ENCODE results near the gene PGA4. TPM values are rescaled to one million over a fixed set of nuclear protein-coding genes. Genes with fewer than 3 reads are reported as not detected.
A peak's percentile ranks its signal among the peaks of the same experiment; 100 is the strongest.
"Not testable (repeated sequence)": the region's sequence is repeated elsewhere in the genome, so short reads cannot be mapped to it uniquely, and the experiment has no call there.

The PGA4 gene
- total RNA-seq (2011; cell fraction: chromatin; rRNA removed; ENCODE audit: low replicate concordance): not detected in 2 replicates
- total RNA-seq (2011; cell fraction: nucleolus; rRNA removed): not detected in 2 replicates
- not detected in 2 replicates for total RNA-seq (2011; cell fraction: nucleoplasm; rRNA removed)
- total RNA-seq (2014; rRNA removed): not detected in 2 replicates
- total RNA-seq (2014; rRNA removed; fragmentation: Illumina TruSeq; extraction: Trizol): not detected in 2 replicates
- not detected in 2 replicates for total RNA-seq (2015; rRNA removed; fragmentation: Illumina TruSeq; extraction: Trizol)
- total RNA-seq (2021): not detected in 2 replicates
- not detected in 2 replicates for polyA plus RNA-seq (2011; rRNA removed)
- not detected in 2 replicates for polyA plus RNA-seq (2011; cell fraction: cytosol; rRNA removed)
- not detected in 2 replicates for polyA plus RNA-seq (2011; cell fraction: nucleus; rRNA removed)
- polyA plus RNA-seq (2012): not detected in 2 replicates
- polyA plus RNA-seq (2014; fragmentation: Illumina TruSeq; extraction: Trizol): not detected in 2 replicates
- polyA plus RNA-seq (2014; fragmentation: Nextera tagmentation; extraction: Ambion mirVana): not detected
- not detected in 2 replicates for polyA plus RNA-seq (2014; rRNA removed)
- not detected in 2 replicates for polyA minus RNA-seq (2011; rRNA and poly(A)+ RNA removed)
- polyA minus RNA-seq (2011; cell fraction: cytosol; rRNA and poly(A)+ RNA removed): not detected in 2 replicates
- not detected in 2 replicates for polyA minus RNA-seq (2011; cell fraction: nucleus; rRNA and poly(A)+ RNA removed)
- not detected for Bru-seq, nascent RNA
- not detected for BruChase-seq, experiment 1, labeled RNA remaining after a 2-hour chase
- not detected for BruChase-seq, experiment 2, labeled RNA remaining after a 6-hour chase
- long read RNA-seq, experiment 1: 0 reads
- long read RNA-seq, experiment 2: 0 reads
- long read RNA-seq, experiment 3: 0 reads

- BruUV-seq (replicated peaks); in situ Hi-C loops (cut with MboI); FAIRE-seq; CTCF ChIA-PET (ENCODE audit: low intra/inter-chr PET ratio); H3K9me3 ChIP-seq (replicated peaks; ENCODE audit: control insufficient read depth, insufficient read depth, low read depth, low read length); H3K9ac ChIP-seq (ENCODE audit: insufficient read depth in 1 of 2, low read depth in 2 of 2, low read length in 2 of 2); H3K4me1 ChIP-seq (replicated peaks in 1 of 2; ENCODE audit: control insufficient read depth in 2 of 2, insufficient read depth in 2 of 2, low read length in 2 of 2); H3K36me3 ChIP-seq (ENCODE audit: control insufficient read depth, insufficient read depth, low read length); ATAC-seq; DNase-seq (ENCODE audit: extremely low read depth in 1 of 4, low spot score in 3 of 4); H3K27me3 ChIP-seq (ENCODE audit: control insufficient read depth in 2 of 2, insufficient read depth in 2 of 2, low read length in 2 of 2); H3K4me3 ChIP-seq; H3K27ac ChIP-seq (ENCODE audit: extremely low read depth, low read depth, low read length); H3K79me2 ChIP-seq (ENCODE audit: control insufficient read depth, insufficient read depth, low read length); H3K9me1 ChIP-seq (ENCODE audit: control insufficient read depth, insufficient read depth, low read length); POLR2A ChIA-PET; H4K20me1 ChIP-seq (replicated peaks; ENCODE audit: control insufficient read depth, insufficient read depth, low read length); H2AFZ ChIP-seq (ENCODE audit: low read depth, low read length); intact Hi-C loops (cut with micrococcal nuclease); H3K4me2 ChIP-seq (ENCODE audit: insufficient read depth, low read length): not testable (repeated sequence)
- no CpG with 5 or more reads among the region's 8 CpGs for WGBS (ENCODE audit: insufficient coverage, low coverage, missing lambda C conversion rate)
Observed at GRCh38 chr11:61222047-61222446, at the start of gene PGA4. PGA4 (plus strand) TSS chr11:61222347; CDS start chr11:61222401, 54 bp downstream.

- FAIRE-seq: no peak
- intact Hi-C loops (cut with micrococcal nuclease): no loop called here
- no peak overlapping the region for H3K9ac ChIP-seq (ENCODE audit: insufficient read depth in 1 of 2, low read depth in 2 of 2, low read length in 2 of 2)
- no peaks in the 10 kb centered on the region for H3K36me3 ChIP-seq (ENCODE audit: control insufficient read depth, insufficient read depth, low read length)
- H3K4me1 ChIP-seq (replicated peaks in 1 of 2; ENCODE audit: control insufficient read depth in 2 of 2, insufficient read depth in 2 of 2, low read length in 2 of 2): peaks cover 0 to 2% of the 10 kb centered on the region in 2 experiments; a peak in 2 of 5 replicates
- POLR2A ChIA-PET: no interaction called here
- H2AFZ ChIP-seq (ENCODE audit: low read depth, low read length): peak overlapping the region; percentile 44
- no peaks in the 10 kb centered on the region for H3K9me1 ChIP-seq (ENCODE audit: control insufficient read depth, insufficient read depth, low read length)
- CTCF ChIA-PET (ENCODE audit: low intra/inter-chr PET ratio): interaction anchor here (0.5 to 1.9 kb wide), 2 partner anchors 43 to 258 kb away, joined by 3 to 17 read pairs; no protein-coding TSS in a partner anchor
- no peaks in the 10 kb centered on the region for H4K20me1 ChIP-seq (replicated peaks; ENCODE audit: control insufficient read depth, insufficient read depth, low read length)
- WGBS (ENCODE audit: insufficient coverage, low coverage, missing lambda C conversion rate): 16% methylated on average over 5 of the region's 5 CpGs
- DNase-seq (ENCODE audit: extremely low read depth in 1 of 4, low spot score in 3 of 4): no peak
- in situ Hi-C loops (cut with MboI): no loop called here
- no peak overlapping the region for H3K27ac ChIP-seq (ENCODE audit: extremely low read depth, low read depth, low read length)
- peaks cover 5% of the 10 kb centered on the region; the same call in 1 of the 2 replicates for H3K9me3 ChIP-seq (replicated peaks; ENCODE audit: control insufficient read depth, insufficient read depth, low read depth, low read length)
- no peak for ATAC-seq
- no peak overlapping the region for H3K4me2 ChIP-seq (ENCODE audit: insufficient read depth, low read length)
- no TSS peak for BruUV-seq (replicated peaks)
- H3K27me3 ChIP-seq (ENCODE audit: control insufficient read depth in 2 of 2, insufficient read depth in 2 of 2, low read length in 2 of 2): peaks cover 26 to 37% of the 10 kb centered on the region in 2 experiments
- TF ChIP-seq POLR2H (tag; IDR thresholded peaks at IDR 0.05; ENCODE audit: low read depth) (no peak), RBM14 (IDR thresholded peaks at IDR 0.05; ENCODE audit: borderline replicate concordance, insufficient read depth, low read depth, low read length) (no peak), GTF3C2 (IDR thresholded peaks at IDR 0.05; ENCODE audit: borderline replicate concordance, extremely low read depth, insufficient read length) (no peak), HNRNPK (IDR thresholded peaks at IDR 0.05; ENCODE audit: low read depth, low read length, poor library complexity, severe bottlenecking) (no peak), ZNF436 (CRISPR knock-in tag; IDR thresholded peaks at IDR 0.05) (no peak)
- H3K79me2 ChIP-seq (ENCODE audit: control insufficient read depth, insufficient read depth, low read length): no peaks in the 10 kb centered on the region
- no peak overlapping the region for H3K4me3 ChIP-seq
Observed at GRCh38 chr11:61172356-61172755, 49.8 kb upstream of the PGA4 start.

Measured in K562 (cell line).